Spleen (tissue), 11 donors: ENCODE data around the gene TFAP2C. TPM values are rescaled to one million over a fixed set of nuclear protein-coding genes. Genes with fewer than 3 reads are reported as not detected.

Experiments
- DNase-seq: peaks from one replicate; pipeline ENCODE4 v3.0.0-alpha.2; 2020
- H3K27ac ChIP-seq, 8 donors: fragments of 200-600 bp; sonication (generic) in 7 of 8; 1 replicate in 4 of 8; 2 replicates in 4 of 8; pipeline versions ENCODE4 v1.5.0 to v1.8.0; 2016 to 2021; ENCODE audit warnings: inconsistent platforms in 4 of 8, mild to moderate bottlenecking in 4 of 8, moderate library complexity in 1 of 8
- H3K27me3 ChIP-seq, 7 donors: fragments of 200-600 bp; sonication (generic) in 6 of 7; replicated peaks in 1 of 7; 1 replicate in 4 of 7; 2 replicates in 3 of 7; pipeline versions ENCODE4 v1.5.0 to v1.8.0; 2016 to 2021; ENCODE audit warnings: inconsistent platforms in 3 of 7, mild to moderate bottlenecking in 1 of 7
- H3K36me3 ChIP-seq, 6 donors: fragments of 200-600 bp; sonication (generic) in 5 of 6; 1 replicate in 4 of 6; 2 replicates in 2 of 6; pipeline versions ENCODE4 v1.5.0 to v1.8.0; 2016 to 2021; ENCODE audit warnings: inconsistent platforms in 2 of 6
- H3K4me1 ChIP-seq, 6 donors: fragments of 200-600 bp; sonication (generic) in 5 of 6; 1 replicate in 3 of 6; 2 replicates in 3 of 6; pipeline versions ENCODE4 v1.5.0 to v1.8.0; 2016 to 2021; ENCODE audit warnings: inconsistent platforms in 3 of 6
- H3K4me3 ChIP-seq, 8 donors: fragments of 200-600 bp; sonication (generic) in 7 of 8; 1 replicate in 4 of 8; 2 replicates in 4 of 8; pipeline versions ENCODE4 v1.5.0 to v1.8.0; 2016 to 2021; ENCODE audit warnings: inconsistent platforms in 4 of 8, mild to moderate bottlenecking in 4 of 8, moderate library complexity in 2 of 8
- H3K9me3 ChIP-seq, 8 donors: fragments of 200-600 bp; sonication (generic) in 7 of 8; 1 replicate in 4 of 8; 2 replicates in 4 of 8; pipeline versions ENCODE4 v1.5.0 to v1.8.0; 2016 to 2021; ENCODE audit warnings: inconsistent platforms in 4 of 8
- CTCF ChIP-seq, 11 experiments: fragments of 200-600 bp in 7 of 11; fragments of 450-650 bp in 4 of 11; sonication (generic) in 4 of 11; IDR thresholded peaks in 8 of 11; conservative IDR thresholded peaks in 3 of 11; 1 replicate in 7 of 11; 2 replicates in 4 of 11; pipeline versions ENCODE4 v1.4.0 to v1.8.0; 2016 to 2021; ENCODE audit warnings: antibody characterized with exemption in 11 of 11, inconsistent platforms in 4 of 11, mild to moderate bottlenecking in 1 of 11
- POLR2A ChIP-seq, 3 donors: fragments of 450-650 bp; IDR thresholded peaks; one replicate each; pipeline ENCODE4 v1.5.1; 2017; ENCODE audit warnings: antibody characterized with exemption in 3 of 3, mild to moderate bottlenecking in 1 of 3
- POLR2AphosphoS5 ChIP-seq, 3 donors: sonication (generic); formaldehyde crosslinking; IDR thresholded peaks; one replicate each; pipeline ENCODE4 v1.5.1; 2017; ENCODE audit warnings: antibody characterized with exemption in 3 of 3
- WGBS, 5 donors: extraction: QIAGEN DNeasy Blood & Tissue Kit in 3 of 5; methylation state at CpG; one replicate each; pipeline versions ENCODE4 v1.1.5 to v1.1.7; 2013 to 2018; 5-methylcytosine and 5-hydroxymethylcytosine counted together
- intact Hi-C: fragments of 100-400 bp; cut with DNase I; formaldehyde crosslinking; loops from one replicate; pipeline ENCODE4 v1.15.0; 2023; ENCODE audit warnings: low total_unique reads
- polyA plus RNA-seq, 3 donors: library from polyadenylated mRNA; stranded (reverse); fragments of 200-250 nt; gene quantifications; one replicate each; pipeline ENCODE4 v1.2.1, GENCODE V29; 2013
- total RNA-seq, 7 donors: library from RNA; depleted of rRNA in 3 of 7; stranded (reverse); fragments of >200 nt in 3 of 7; fragmentation: NEBNext Ultra II Directional in 4 of 7; extraction: Animal tissue kit (Norgen Biotek cat#: 25700) in 4 of 7; gene quantifications; one replicate each; pipeline versions ENCODE4 v1.1.0 to v1.2.1, GENCODE V29; 2016 to 2021
- donor health status: healthy with polysubstance abuse.
- donor health status: DM: no; HTN: no; CAD: no; lungs with moderate emphysema.
- donor health status: DM: no; HTN: no; CAD: no.
- donor health status: Bipolar disorder and iron deficiency.
- donor health status: healthy.
- donor health status: DM: no; HTN: no; CAD: no.
- donor health status: DM: yes; HTN: yes; CAD: no.

The TFAP2C gene
- total and polyA plus RNA-seq, 10 donors: 0.03 to 0.16 (median 0.10) TPM; not detected in 7

GRCh38 chr20:56676679-56677078, 47.6 kb downstream of the TFAP2C start:
- WGBS, 5 donors: 49 to 75% (median 59%) methylated on average over 10 of the region's 10 CpGs
- no peak overlapping the region for H3K27ac ChIP-seq
- no peak overlapping the region for H3K4me3 ChIP-seq
- H3K9me3 ChIP-seq: no peaks in the 10 kb centered on the region
- TF ChIP-seq POLR2A (IDR thresholded peaks at IDR 0.05) (no peak), POLR2AphosphoS5 (IDR thresholded peaks at IDR 0.05) (no peak), CTCF (IDR thresholded peaks at IDR 0.05 in 8 of 11, conservative IDR thresholded peaks at IDR 0.05 in 3 of 11) (no peak)
- peaks cover 0 to 8% (median 0%) of the 10 kb centered on the region in 7 donors for H3K27me3 ChIP-seq
- intact Hi-C loops: no loop called here
- H3K4me1 ChIP-seq: no peaks in the 10 kb centered on the region
- no peak for DNase-seq
- H3K36me3 ChIP-seq: no peaks in the 10 kb centered on the region

GRCh38 chr20:56683077-56683865, 54.2 kb downstream of the TFAP2C start:
- Histone ChIP-seq H3K4me3 (no peak overlapping the region), H3K27me3 (peaks cover 0 to 47% (median 0%) of the 10 kb centered on the region in 7 donors), H3K4me1 (no peaks in the 10 kb centered on the region), H3K27ac (no peak overlapping the region), H3K36me3 (no peaks in the 10 kb centered on the region), H3K9me3 (no peaks in the 10 kb centered on the region)
- intact Hi-C loops: no loop called here
- 60 to 73% (median 69%) methylated on average over 11 of the region's 11 CpGs for WGBS, 5 donors
- no peak for DNase-seq
- TF ChIP-seq CTCF (IDR thresholded peaks at IDR 0.05 in 8 of 11, conservative IDR thresholded peaks at IDR 0.05 in 3 of 11) (no peak), POLR2A (IDR thresholded peaks at IDR 0.05) (no peak), POLR2AphosphoS5 (IDR thresholded peaks at IDR 0.05) (no peak)

- Histone ChIP-seq H3K27me3 (peaks cover 0 to 66% (median 0%) of the 10 kb centered on the region in 7 donors), H3K27ac (no peak overlapping the region), H3K9me3 (no peaks in the 10 kb centered on the region), H3K36me3 (no peaks in the 10 kb centered on the region), H3K4me3 (no peak overlapping the region), H3K4me1 (no peaks in the 10 kb centered on the region)
- DNase-seq: no peak
- WGBS, 5 donors: 65 to 76% (median 69%) methylated on average over 13 to 16 of the region's 16 CpGs
- intact Hi-C loops: no loop called here
- no peak for TF ChIP-seq CTCF (IDR thresholded peaks at IDR 0.05 in 8 of 11, conservative IDR thresholded peaks at IDR 0.05 in 3 of 11)
Measured at GRCh38 chr20:56685879-56686278, 56.8 kb downstream of the TFAP2C start.

DNA sequence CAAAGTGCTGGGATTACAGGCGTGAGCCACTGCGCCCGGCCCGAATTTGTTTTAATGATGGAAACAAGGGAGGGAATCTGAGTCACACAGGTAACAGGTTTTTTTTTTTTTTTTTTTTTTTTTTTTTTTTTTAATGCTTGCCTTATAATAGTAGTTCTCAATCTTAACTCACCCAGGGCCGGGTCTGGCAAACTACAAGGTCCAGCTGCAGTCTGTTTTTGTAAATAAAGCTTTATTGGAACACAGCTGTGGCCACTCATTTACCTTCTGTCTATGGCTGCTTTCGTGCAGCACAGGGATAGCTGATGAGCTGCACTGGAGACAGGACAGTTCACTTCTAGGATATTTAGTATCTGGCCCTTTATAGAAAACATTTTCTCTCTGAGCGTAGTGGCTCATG, 58.0 kb downstream of the TFAP2C start:
- H3K4me1 ChIP-seq: no peaks in the 10 kb centered on the region
- H3K27ac ChIP-seq: no peak overlapping the region
- peaks cover 0 to 69% (median 0%) of the 10 kb centered on the region in 7 donors for H3K27me3 ChIP-seq
- H3K4me3 ChIP-seq: no peak overlapping the region
- 89 to 95% (median 90%) methylated on average over 7 of the region's 7 CpGs for WGBS, 5 donors
- no peaks in the 10 kb centered on the region for H3K36me3 ChIP-seq
- H3K9me3 ChIP-seq: no peaks in the 10 kb centered on the region
- intact Hi-C loops: no loop called here
- TF ChIP-seq POLR2AphosphoS5 (IDR thresholded peaks at IDR 0.05) (no peak), POLR2A (IDR thresholded peaks at IDR 0.05) (no peak)
- no peak for DNase-seq
